ENCODE data around the gene ZCCHC9.
"Not testable (repeated sequence)": the region's sequence is repeated elsewhere in the genome, so short reads cannot be mapped to it uniquely, and the experiment has no call there.

Gene ZCCHC9

GRCh38 chr5:81305785-81306184 lies 4.4 kb downstream of the ZCCHC9 start:
- in situ Hi-C loops (cut with HindIII; ENCODE audit: low sequenced_read_pairs), result no loop called here

DNA sequence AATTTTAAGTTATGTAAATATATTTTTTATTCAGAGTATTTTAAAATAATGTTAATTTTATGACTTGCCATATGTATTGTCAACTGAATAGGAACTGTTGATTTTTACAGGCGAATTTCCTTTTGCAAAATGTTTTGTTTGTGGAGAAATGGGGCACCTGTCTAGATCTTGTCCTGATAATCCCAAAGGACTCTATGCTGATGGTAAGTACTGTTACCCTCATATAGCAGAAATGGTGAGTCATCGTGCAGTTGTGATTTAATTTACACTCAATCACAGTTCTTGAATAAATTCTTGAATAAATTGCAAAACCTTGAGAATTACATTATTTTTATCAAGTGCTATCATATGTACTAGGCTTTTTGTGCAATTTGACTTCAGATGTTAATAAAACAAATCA lies 7.4 kb downstream of the ZCCHC9 start:
- in situ Hi-C loops (cut with HindIII; ENCODE audit: low sequenced_read_pairs), result no loop called here

- in situ Hi-C loops (cut with HindIII; ENCODE audit: low sequenced_read_pairs), result no loop called here
Observed at GRCh38 chr5:81310402-81311063, 9.1 kb downstream of the ZCCHC9 start.

DNA sequence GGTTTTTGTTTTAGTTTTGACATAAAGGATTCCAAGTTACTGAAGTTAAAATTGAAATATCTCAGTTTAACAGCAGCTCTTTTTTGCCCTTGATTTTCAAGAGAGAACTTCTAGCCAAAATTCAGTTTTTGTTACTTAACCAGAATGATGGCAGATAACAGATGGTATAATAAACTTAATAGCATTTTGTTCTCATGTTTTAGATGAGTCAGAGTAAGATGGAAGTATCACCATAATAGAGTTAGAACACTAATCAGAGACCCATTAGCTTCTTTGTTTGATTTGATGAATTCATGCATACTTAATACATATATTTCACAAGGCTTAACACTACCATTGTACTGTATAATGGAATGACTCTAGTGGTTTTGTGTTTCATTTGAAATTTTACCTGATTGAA lies 11.9 kb downstream of the ZCCHC9 start:
- in situ Hi-C loops (cut with HindIII; ENCODE audit: low sequenced_read_pairs), result no loop called here

DNA sequence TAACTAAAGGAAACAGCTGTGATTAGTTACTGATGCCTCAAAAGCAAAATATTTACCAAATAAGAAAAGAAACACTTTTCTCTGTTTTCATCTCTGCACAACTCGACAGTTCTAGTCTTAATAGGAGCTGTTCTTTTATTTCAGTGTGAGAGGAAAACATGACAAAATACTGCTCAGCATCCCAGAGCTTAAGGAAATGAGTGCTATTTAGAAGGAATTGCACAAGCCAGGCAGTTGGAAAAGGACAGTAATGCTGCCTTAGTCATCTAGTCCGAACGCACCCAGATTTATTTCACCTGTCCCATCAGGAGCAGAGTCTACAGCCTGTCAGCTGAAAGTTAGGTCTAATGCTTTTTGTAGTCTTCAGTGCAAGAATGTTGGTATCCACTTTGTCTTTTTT lies 12.3 kb downstream of the ZCCHC9 start:
- in situ Hi-C loops (cut with HindIII; ENCODE audit: low sequenced_read_pairs), result no loop called here

- in situ Hi-C loops (cut with HindIII; ENCODE audit: low sequenced_read_pairs), result no loop called here
Observed at GRCh38 chr5:81314581-81314980, 13.2 kb downstream of the ZCCHC9 start.

DNA sequence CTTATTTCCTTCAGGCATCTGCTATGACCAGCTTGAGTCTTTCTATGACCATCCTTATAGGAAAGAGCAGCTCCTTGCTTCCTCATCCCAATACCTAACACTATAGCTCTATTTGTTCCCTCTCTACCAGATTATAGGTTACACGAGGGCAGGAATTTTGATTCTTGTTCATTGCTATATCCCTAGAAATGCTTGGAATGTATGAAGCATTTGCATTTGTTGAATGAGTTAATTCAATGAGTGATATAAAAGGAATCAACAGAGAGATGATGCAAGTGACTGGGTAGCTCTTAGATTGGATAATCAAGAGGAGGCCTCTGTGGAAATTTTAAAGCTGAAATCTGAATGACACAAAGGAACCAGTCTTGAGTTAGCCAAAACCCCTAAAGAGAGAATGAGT lies 13.9 kb downstream of the ZCCHC9 start:
- in situ Hi-C loops (cut with HindIII; ENCODE audit: low sequenced_read_pairs), result no loop called here

GRCh38 chr5:81315830-81316229 lies 14.4 kb downstream of the ZCCHC9 start:
- in situ Hi-C loops (cut with HindIII; ENCODE audit: low sequenced_read_pairs), result no loop called here

- in situ Hi-C loops (cut with HindIII; ENCODE audit: low sequenced_read_pairs), result no loop called here
Observed at GRCh38 chr5:81316571-81316970, 15.2 kb downstream of the ZCCHC9 start.

DNA sequence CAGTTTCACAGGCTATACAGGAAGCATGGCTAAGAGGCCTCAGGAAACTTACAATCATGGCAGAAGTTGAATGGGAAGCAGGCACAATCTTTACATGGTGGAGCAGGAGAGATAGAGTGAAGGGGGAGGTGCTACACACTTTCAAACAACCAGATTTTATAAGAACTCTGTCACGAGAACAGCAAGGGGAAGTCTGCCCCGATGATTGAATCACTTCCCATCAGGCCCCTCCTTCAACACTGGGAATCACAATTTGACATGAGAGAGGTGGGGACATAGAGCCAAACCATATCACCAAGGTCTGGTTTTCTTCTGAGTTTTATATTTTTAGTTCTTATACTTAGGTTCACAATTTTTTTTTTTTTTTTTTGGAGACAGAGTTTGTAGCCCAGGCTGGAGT lies 16.1 kb downstream of the ZCCHC9 start:
- in situ Hi-C loops (cut with HindIII; ENCODE audit: low sequenced_read_pairs), result no loop called here

DNA sequence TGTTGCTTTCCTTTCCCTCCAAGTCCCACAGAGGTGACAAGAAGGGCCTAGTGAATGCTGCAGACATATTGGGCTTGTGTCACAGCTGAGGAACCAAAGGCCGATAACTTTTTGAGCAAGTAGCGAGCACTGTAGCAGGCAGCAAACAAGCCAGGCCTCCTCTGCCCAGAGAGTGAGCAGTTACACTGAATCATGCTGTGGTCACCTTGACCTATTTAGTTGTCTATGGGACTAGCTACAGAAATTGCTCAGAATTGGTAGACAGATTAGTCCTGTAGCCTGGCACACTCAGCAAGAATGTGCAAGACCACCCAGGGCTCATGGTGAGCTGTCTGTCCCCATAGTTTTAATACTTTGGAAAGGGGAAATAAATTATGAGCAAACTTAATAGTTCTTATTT lies 25.2 kb downstream of the ZCCHC9 start:
- in situ Hi-C loops (cut with HindIII; ENCODE audit: low sequenced_read_pairs), result no loop called here

GRCh38 chr5:81334304-81335061 lies 33.1 kb downstream of the ZCCHC9 start:
- in situ Hi-C loops (cut with HindIII; ENCODE audit: low sequenced_read_pairs), result no loop called here

- in situ Hi-C loops (cut with HindIII; ENCODE audit: low sequenced_read_pairs), result no loop called here
Observed at GRCh38 chr5:81335946-81336345, 34.6 kb downstream of the ZCCHC9 start.

DNA sequence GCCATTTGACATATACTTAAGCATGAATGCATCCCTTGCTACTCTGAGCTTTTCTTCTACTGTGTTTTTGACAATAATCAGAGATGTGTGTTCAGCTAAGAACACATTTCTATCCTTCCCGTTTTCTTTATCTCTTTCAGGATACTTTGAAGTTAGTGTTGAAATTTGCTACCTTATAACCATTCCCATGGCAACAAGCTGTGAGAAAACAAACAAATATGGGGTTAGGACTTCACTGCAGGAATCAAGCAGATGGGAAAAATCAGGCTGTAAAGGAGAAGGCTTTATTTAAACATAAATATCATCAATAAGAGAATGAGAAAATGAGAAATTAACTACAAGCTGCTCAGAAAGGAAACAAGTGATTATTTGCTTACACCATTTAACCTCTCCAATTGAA lies 35.2 kb downstream of the ZCCHC9 start:
- in situ Hi-C loops (cut with HindIII; ENCODE audit: low sequenced_read_pairs), result no loop called here

GRCh38 chr5:81337803-81338202 lies 36.4 kb downstream of the ZCCHC9 start:
- in situ Hi-C loops (cut with HindIII; ENCODE audit: low sequenced_read_pairs), result no loop called here

- in situ Hi-C loops (cut with HindIII; ENCODE audit: low sequenced_read_pairs), result not testable (repeated sequence)
Observed at GRCh38 chr5:81338213-81338612, 36.8 kb downstream of the ZCCHC9 start.

- in situ Hi-C loops (cut with HindIII; ENCODE audit: low sequenced_read_pairs), result no loop called here
Observed at GRCh38 chr5:81344736-81345135, 43.3 kb downstream of the ZCCHC9 start.

GRCh38 chr5:81345411-81346003 lies 44.1 kb downstream of the ZCCHC9 start:
- in situ Hi-C loops (cut with HindIII; ENCODE audit: low sequenced_read_pairs), result no loop called here

DNA sequence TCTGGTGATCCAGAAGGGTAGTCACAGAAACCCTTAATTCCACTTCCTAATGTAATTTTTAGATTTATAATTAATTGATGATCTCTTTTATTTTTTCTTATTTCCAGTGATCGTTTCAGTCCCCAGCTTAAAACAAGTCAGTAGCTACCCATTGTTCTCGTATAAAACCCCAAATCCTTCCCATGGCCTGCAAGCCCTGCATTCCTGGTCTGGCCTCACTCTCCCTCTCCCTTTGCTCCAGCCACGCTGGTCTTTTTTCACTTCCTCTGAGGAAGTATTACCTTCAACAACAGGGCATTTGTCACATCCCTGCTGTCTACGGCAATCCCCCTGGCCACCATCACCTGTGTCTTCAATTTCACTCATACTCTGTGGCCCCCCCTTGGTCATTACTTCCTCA lies 47.8 kb downstream of the ZCCHC9 start:
- in situ Hi-C loops (cut with HindIII; ENCODE audit: low sequenced_read_pairs), result no loop called here

DNA sequence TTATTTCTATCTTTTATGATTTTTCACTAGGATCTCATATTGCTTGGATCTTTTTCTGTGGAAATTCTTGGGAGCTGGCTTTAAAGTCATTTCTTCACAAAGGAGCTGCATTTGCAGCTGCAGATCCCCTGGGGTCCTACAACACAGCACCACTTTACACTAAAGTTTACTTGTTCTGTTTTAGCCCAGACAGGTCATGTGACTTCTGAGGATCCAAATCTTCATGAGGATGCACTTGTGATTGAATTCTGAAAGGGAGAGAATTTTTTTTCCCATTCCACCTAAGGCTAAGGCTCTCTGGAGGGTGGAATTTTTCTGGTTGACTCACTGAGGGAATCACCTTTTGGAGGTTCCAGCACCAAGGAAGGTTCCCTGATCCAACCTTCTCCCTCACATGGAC lies 49.1 kb downstream of the ZCCHC9 start:
- in situ Hi-C loops (cut with HindIII; ENCODE audit: low sequenced_read_pairs), result no loop called here

DNA sequence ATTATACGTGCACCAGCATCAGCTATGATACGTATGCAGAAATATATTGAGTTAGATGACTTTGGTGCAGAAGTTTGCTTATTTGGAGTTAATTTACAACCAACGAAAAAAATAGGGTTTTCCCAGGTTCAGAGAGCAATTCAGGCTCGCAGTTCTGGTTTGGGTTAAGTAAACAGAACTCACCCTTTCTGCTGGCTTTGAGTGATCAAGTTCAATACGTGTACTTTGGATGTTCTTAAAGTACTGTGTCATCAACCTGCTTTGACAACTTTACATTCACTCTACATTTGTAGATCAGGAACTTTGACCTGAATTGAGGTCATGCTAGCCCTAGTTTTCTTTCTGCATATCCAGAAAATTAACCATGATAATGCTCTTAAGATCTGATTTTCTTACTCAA lies 51.8 kb downstream of the ZCCHC9 start:
- in situ Hi-C loops (cut with HindIII; ENCODE audit: low sequenced_read_pairs), result no loop called here

DNA sequence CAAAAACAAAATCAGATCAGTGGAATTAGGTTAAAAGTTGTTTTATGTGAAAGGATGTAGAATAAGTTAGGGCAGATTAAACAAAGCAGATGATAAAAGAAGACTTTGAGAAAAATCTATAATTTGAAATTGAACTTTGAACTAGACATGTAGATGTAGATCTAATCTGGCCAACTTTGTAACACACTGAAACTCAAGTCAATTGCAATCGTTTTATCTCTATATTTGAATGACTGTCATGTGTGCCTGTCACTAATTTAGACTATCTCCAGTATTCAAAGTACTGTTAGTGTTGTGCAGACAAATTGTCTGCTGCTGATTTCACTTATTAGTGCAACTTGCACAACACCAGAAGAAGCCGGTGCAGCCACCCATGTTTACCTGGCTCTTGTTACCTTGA lies 52.7 kb downstream of the ZCCHC9 start:
- in situ Hi-C loops (cut with HindIII; ENCODE audit: low sequenced_read_pairs), result no loop called here

Measured in DLD1 (cell line).